ENCODE data around the gene EHMT1. TPM values are rescaled to one million over a fixed set of nuclear protein-coding genes. Genes with fewer than 3 reads are reported as not detected.

Gene EHMT1
- total and polyA plus RNA-seq, 9 of the 15 experiments (the other 6 are each of a cell fraction or from before 2014, with no cell fraction given), result 2.2 to 76.0 (median 36.4) TPM

DNA sequence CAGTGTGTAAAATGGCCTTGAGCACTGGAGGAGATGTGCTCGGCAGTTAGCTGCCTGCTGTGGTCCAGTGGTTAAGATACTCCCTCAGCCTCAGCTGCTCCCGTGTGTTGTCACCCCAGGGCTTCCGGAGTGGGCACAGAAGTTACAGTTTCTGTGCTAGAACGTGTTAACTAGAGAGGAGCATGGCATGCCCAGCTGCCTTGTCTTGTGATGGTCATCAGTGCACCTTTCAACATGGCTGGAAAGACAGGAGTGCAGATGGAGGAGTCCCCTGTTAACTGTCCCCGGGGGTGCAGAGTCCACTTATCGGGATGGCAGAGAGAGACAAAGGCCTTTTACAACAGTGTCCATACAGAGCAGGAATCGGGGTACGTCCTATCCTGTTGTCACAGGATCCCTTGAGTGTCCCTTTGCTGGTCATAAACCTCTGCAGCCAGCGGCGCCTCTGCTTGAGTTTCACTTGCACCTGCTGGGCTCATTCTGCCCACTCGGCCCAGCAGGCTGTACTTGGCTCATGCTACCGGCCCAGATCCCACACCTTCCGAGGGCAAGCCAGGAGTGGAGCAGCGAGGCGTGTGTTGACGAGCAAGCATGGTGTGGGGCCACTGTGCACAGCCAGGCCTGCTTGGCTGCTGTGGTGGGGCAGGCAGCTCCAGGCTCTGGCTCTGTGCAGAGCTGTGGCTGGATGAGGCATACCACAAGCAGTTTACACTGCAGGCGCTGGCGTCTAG, 112.6 kb downstream of the EHMT1 start:
- no peak overlapping the region for H3K27ac ChIP-seq (ENCODE audit: extremely low read depth, low read depth, low read length)
- peaks cover 86% of the 10 kb centered on the region for H3K36me3 ChIP-seq (ENCODE audit: control insufficient read depth, insufficient read depth, low read length)
- no peak for TF ChIP-seq CHD1 (IDR thresholded peaks at IDR 0.05; ENCODE audit: low read length)
- no peak for TF ChIP-seq ZNF717 (CRISPR knock-in tag; IDR thresholded peaks at IDR 0.05)
- TF ChIP-seq FOXP1 (CRISPR knock-in tag; IDR thresholded peaks at IDR 0.05), result no peak
- TF ChIP-seq, protein P1, sequence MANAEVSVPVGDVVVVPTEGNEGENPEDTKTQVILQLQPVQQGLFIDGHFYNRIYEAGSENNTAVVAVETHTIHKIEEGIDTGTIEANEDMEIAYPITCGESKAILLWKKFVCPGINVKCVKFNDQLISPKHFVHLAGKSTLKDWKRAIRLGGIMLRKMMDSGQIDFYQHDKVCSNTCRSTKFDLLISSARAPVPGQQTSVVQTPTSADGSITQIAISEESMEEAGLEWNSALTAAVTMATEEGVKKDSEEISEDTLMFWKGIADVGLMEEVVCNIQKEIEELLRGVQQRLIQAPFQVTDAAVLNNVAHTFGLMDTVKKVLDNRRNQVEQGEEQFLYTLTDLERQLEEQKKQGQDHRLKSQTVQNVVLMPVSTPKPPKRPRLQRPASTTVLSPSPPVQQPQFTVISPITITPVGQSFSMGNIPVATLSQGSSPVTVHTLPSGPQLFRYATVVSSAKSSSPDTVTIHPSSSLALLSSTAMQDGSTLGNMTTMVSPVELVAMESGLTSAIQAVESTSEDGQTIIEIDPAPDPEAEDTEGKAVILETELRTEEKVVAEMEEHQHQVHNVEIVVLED (CRISPR knock-in tag; IDR thresholded peaks at IDR 0.05), result no peak
- TF ChIP-seq ZNF121 (CRISPR knock-in tag; conservative IDR thresholded peaks at IDR 0.05), result no peak
- no peak for TF ChIP-seq JUNB (CRISPR knock-in tag; conservative IDR thresholded peaks at IDR 0.05)
- no peak for TF ChIP-seq YY1 (IDR thresholded peaks at IDR 0.05; ENCODE audit: borderline replicate concordance in 1 of 3, control insufficient read depth in 1 of 3, extremely low read depth in 1 of 3, insufficient read depth in 3 of 3, insufficient read length in 1 of 3, insufficient replicate concordance in 2 of 3, low read depth in 1 of 3, low read length in 2 of 3)
- TF ChIP-seq, protein P2, sequence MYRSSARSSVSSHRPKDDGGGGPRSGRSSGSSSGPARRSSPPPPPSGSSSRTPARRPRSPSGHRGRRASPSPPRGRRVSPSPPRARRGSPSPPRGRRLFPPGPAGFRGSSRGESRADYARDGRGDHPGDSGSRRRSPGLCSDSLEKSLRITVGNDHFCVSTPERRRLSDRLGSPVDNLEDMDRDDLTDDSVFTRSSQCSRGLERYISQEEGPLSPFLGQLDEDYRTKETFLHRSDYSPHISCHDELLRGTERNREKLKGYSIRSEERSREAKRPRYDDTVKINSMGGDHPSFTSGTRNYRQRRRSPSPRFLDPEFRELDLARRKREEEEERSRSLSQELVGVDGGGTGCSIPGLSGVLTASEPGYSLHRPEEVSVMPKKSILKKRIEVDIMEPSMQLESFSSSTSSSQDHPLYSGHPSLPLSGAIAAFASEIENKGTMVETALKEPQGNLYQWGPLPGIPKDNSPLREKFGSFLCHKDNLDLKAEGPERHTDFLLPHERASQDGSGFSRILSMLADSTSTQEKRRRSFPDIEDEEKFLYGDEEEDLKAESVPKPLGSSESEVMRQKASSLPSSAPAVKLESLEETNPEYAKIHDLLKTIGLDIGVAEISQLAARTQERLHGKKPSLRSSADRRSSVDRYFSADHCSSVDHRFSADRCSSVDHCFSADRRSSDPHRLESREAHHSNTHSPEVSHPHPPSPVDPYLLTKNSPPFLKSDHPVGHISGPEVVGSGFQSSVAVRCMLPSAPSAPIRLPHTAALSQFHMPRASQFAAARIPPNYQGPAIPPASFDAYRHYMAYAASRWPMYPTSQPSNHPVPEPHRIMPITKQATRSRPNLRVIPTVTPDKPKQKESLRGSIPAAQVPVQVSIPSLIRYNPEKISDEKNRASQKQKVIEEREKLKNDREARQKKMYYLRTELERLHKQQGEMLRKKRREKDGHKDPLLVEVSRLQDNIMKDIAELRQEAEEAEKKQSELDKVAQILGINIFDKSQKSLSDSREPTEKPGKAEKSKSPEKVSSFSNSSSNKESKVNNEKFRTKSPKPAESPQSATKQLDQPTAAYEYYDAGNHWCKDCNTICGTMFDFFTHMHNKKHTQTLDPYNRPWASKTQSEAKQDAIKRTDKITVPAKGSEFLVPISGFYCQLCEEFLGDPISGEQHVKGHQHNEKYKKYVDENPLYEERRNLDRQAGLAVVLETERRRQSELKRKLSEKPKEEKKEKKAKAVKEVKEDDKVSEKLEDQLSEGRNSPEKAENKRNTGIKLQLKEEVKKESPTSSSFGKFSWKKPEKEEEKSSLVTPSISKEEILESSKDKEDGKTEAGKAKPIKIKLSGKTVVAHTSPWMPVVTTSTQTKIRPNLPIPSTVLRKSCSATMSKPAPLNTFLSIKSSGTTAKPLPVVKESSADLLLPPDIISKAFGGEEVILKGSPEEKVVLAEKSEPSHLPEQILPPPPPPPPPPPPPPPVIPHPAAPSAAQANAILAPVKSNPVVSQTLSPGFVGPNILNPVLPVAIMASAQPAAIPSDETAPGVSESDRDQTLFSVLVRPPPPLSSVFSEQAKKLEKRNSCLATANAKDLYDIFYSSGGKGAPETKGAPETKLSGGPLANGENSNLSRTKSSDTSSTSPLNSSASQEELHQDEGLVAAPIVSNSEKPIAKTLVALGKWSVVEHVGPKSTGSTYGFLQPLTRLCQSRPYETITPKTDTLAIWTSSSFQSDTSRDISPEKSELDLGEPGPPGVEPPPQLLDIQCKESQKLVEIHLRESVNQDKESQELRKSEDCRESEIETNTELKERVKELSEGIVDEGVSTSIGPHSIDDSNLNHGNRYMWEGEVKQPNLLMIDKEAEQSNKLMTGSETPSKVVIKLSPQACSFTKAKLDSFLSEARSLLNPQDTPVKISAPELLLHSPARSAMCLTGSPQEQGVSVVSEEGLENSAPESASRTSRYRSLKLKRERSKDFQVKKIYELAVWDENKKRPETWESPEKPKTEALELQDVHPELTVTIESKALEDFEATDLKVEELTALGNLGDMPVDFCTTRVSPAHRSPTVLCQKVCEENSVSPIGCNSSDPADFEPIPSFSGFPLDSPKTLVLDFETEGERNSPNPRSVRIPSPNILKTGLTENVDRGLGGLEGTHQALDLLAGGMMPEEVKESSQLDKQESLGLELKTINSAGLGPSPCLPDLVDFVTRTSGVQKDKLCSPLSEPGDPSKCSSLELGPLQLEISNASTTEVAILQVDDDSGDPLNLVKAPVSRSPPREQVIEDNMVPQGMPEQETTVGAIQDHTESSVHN (IDR thresholded peaks at IDR 0.05; ENCODE audit: borderline replicate concordance in 1 of 2, low read depth in 1 of 2), result no peak
- TF ChIP-seq NR3C1 (CRISPR knock-in tag; IDR thresholded peaks at IDR 0.05), result no peak
- no peak for TF ChIP-seq KAT2B (IDR thresholded peaks at IDR 0.05; ENCODE audit: low read depth, low read length)
- TF ChIP-seq ZNF431 (CRISPR knock-in tag; IDR thresholded peaks at IDR 0.05), result no peak
- TF ChIP-seq TFAM (CRISPR knock-in tag; conservative IDR thresholded peaks at IDR 0.05), result no peak

More for the DNA sequence above, 112.6 kb downstream of the EHMT1 start:
- Histone ChIP-seq H4K20me1 (replicated peaks; ENCODE audit: control insufficient read depth, insufficient read depth, low read length) (no peaks in the 10 kb centered on the region), H3K9me3 (replicated peaks; ENCODE audit: control insufficient read depth, insufficient read depth, low read depth, low read length) (peaks cover 18% of the 10 kb centered on the region), H3K9ac (ENCODE audit: insufficient read depth in 1 of 2, low read depth in 2 of 2, low read length in 2 of 2) (no peak overlapping the region), H3K27me3 (ENCODE audit: control insufficient read depth in 2 of 2, insufficient read depth in 2 of 2, low read length in 2 of 2) (no peaks in the 10 kb centered on the region), H2AFZ (ENCODE audit: low read depth, low read length) (no peak overlapping the region), H3K4me2 (ENCODE audit: insufficient read depth, low read length) (no peak overlapping the region), H3K9me1 (ENCODE audit: control insufficient read depth, insufficient read depth, low read length) (no peaks in the 10 kb centered on the region), H3K4me1 (replicated peaks in 1 of 2; ENCODE audit: control insufficient read depth in 2 of 2, insufficient read depth in 2 of 2, low read length in 2 of 2) (peaks cover 0 to 6% of the 10 kb centered on the region in 2 experiments; a peak in 1 of 5 replicates), H3K79me2 (ENCODE audit: control insufficient read depth, insufficient read depth, low read length) (peaks cover 15% of the 10 kb centered on the region; the same call in 2 of the 3 replicates), H3K4me3 (no peak overlapping the region)
- ChIA-PET POLR2A (interaction anchor here (0.6 kb wide), 1 partner anchor 1256 kb away, joined by 3 read pairs; no protein-coding TSS in a partner anchor), CTCF (ENCODE audit: low intra/inter-chr PET ratio) (no interaction called here)
- WGBS (ENCODE audit: insufficient coverage, low coverage, missing lambda C conversion rate), result 97% methylated on average over 18 of the region's 18 CpGs
- no TSS peak for BruUV-seq (replicated peaks)
- ATAC-seq (no peak), DNase-seq (ENCODE audit: extremely low read depth in 1 of 4, low spot score in 3 of 4) (no peak), FAIRE-seq (no peak)
- in situ Hi-C loops (cut with MboI), result no loop called here
- intact Hi-C loops (cut with micrococcal nuclease), result no loop called here
